Uterus (tissue), 2 donors: ENCODE data around the gene HDGFL1.

Experiments
- POLR2A ChIP-seq, 2 donors: fragments of 450-650 bp; IDR thresholded peaks; one replicate each; pipeline ENCODE4 v1.6.1; 2016; ENCODE audit warnings: antibody characterized with exemption in 2 of 2, mild to moderate bottlenecking in 1 of 2, moderate library complexity in 1 of 2
- TF ChIP-seq, protein P1 (sequence below), 4 experiments: fragments of 200-600 bp in 2 of 4; fragments of 450-650 bp in 2 of 4; sonication (generic) in 2 of 4; IDR thresholded peaks; one replicate each; pipeline ENCODE4 v1.5.1; 2016 to 2019; ENCODE audit warnings: antibody characterized with exemption in 4 of 4, mild to moderate bottlenecking in 2 of 4, moderate library complexity in 1 of 4

DNA sequence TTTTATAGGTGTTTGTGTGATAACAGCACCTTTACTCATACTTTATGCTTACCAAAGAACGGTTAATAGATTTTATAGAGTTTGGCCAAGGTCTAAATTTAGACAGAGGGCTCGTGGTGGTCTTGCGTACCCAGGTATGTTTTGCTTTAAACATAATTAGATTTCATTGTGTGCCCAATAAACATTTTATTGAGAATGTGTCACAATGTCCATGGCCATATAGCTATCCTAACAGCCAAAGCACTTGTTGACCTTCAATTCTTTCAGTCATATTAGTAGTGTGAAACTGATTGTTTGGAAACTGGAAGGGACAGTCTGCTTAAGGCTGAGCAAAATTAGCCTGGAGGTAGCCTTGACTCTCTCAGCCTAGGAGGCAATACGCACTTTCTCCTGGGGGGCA is 48.3 kb upstream of the HDGFL1 start:
- TF ChIP-seq, protein P1, sequence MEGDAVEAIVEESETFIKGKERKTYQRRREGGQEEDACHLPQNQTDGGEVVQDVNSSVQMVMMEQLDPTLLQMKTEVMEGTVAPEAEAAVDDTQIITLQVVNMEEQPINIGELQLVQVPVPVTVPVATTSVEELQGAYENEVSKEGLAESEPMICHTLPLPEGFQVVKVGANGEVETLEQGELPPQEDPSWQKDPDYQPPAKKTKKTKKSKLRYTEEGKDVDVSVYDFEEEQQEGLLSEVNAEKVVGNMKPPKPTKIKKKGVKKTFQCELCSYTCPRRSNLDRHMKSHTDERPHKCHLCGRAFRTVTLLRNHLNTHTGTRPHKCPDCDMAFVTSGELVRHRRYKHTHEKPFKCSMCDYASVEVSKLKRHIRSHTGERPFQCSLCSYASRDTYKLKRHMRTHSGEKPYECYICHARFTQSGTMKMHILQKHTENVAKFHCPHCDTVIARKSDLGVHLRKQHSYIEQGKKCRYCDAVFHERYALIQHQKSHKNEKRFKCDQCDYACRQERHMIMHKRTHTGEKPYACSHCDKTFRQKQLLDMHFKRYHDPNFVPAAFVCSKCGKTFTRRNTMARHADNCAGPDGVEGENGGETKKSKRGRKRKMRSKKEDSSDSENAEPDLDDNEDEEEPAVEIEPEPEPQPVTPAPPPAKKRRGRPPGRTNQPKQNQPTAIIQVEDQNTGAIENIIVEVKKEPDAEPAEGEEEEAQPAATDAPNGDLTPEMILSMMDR (IDR thresholded peaks at IDR 0.05) = no peak
- no peak for TF ChIP-seq POLR2A (IDR thresholded peaks at IDR 0.05)
